ENCODE data around the gene NYNRIN.

NYNRIN gene

GRCh38 chr14:24425704-24426103, 26.9 kb downstream of the NYNRIN start:
- H4K8ac ChIP-seq (ENCODE audit: low read length) = no peak overlapping the region
- no peak overlapping the region for H3K27ac ChIP-seq (ENCODE audit: low read length, poor library complexity, severe bottlenecking)
- H4K91ac ChIP-seq (ENCODE audit: low read length) = no peak overlapping the region

GRCh38 chr14:24426150-24426911, 27.5 kb downstream of the NYNRIN start:
- H3K9me3 ChIP-seq (ENCODE audit: control insufficient read depth, low read length) = no peaks in the 10 kb centered on the region
- H2BK12ac ChIP-seq (ENCODE audit: low read length in 2 of 2) = no peak overlapping the region
- H3K4me2 ChIP-seq (ENCODE audit: low read length, poor library complexity, severe bottlenecking) = no peak overlapping the region
- no peak overlapping the region for H3K23ac ChIP-seq (ENCODE audit: low read length in 2 of 2)
- no peak for DNase-seq
- H3K27me3 ChIP-seq (ENCODE audit: control insufficient read depth in 1 of 2, insufficient read depth in 1 of 2, low read length in 2 of 2) = peaks cover 0 to 5% of the 10 kb centered on the region in 2 experiments
- H3K4ac ChIP-seq (ENCODE audit: low read depth in 1 of 2, low read length in 2 of 2) = no peak overlapping the region
- peaks cover 14% of the 10 kb centered on the region for H3K4me1 ChIP-seq (ENCODE audit: control insufficient read depth, insufficient read depth, low read depth, low read length)
- H2BK5ac ChIP-seq (ENCODE audit: low read depth, low read length, poor library complexity, severe bottlenecking) = no peak overlapping the region
- H3K79me1 ChIP-seq (replicated peaks; ENCODE audit: low read length, poor library complexity, severe bottlenecking) = no peaks in the 10 kb centered on the region
- no peak overlapping the region for H3K27ac ChIP-seq (ENCODE audit: low read length, poor library complexity, severe bottlenecking)
- H4K91ac ChIP-seq (ENCODE audit: low read length) = no peak overlapping the region
- peak overlapping the region; percentile 23 for H3K9ac ChIP-seq (ENCODE audit: low read length)
- no peak overlapping the region for H3K4me3 ChIP-seq (ENCODE audit: insufficient read depth in 1 of 2, low read depth in 1 of 2, low read length in 2 of 2)
- H2BK120ac ChIP-seq (ENCODE audit: low read depth, low read length) = no peak overlapping the region
- H2BK15ac ChIP-seq (ENCODE audit: low read depth, poor library complexity, severe bottlenecking) = no peak overlapping the region
- H3K36me3 ChIP-seq (ENCODE audit: control insufficient read depth in 1 of 2, insufficient read depth in 2 of 2, low read depth in 1 of 2, low read length in 2 of 2) = peaks cover 0 to 5% of the 10 kb centered on the region in 2 experiments
- H3K14ac ChIP-seq (ENCODE audit: low read length in 2 of 2) = no peak overlapping the region
- WGBS = 90% methylated on average over 2 of the region's 2 CpGs
- no peak overlapping the region for H2AFZ ChIP-seq (ENCODE audit: low read depth, low read length)
- no peak overlapping the region for H4K8ac ChIP-seq (ENCODE audit: low read length)
- H3K18ac ChIP-seq (ENCODE audit: low read depth in 1 of 2, low read length in 2 of 2) = no peak overlapping the region
- H2AK5ac ChIP-seq (ENCODE audit: low read length, severe bottlenecking) = no peak overlapping the region

More at GRCh38 chr14:24425704-24426103, 26.9 kb downstream of the NYNRIN start:
- no peaks in the 10 kb centered on the region for H3K79me1 ChIP-seq (replicated peaks; ENCODE audit: low read length, poor library complexity, severe bottlenecking)
- peaks cover 0 to 5% of the 10 kb centered on the region in 2 experiments for H3K36me3 ChIP-seq (ENCODE audit: control insufficient read depth in 1 of 2, insufficient read depth in 2 of 2, low read depth in 1 of 2, low read length in 2 of 2)
- H3K4me1 ChIP-seq (ENCODE audit: control insufficient read depth, insufficient read depth, low read depth, low read length) = peaks cover 10% of the 10 kb centered on the region
- peak overlapping the region; percentile 63 for H3K9ac ChIP-seq (ENCODE audit: low read length)
- peaks cover 0 to 5% of the 10 kb centered on the region in 2 experiments for H3K27me3 ChIP-seq (ENCODE audit: control insufficient read depth in 1 of 2, insufficient read depth in 1 of 2, low read length in 2 of 2)
- no peak overlapping the region for H2BK5ac ChIP-seq (ENCODE audit: low read depth, low read length, poor library complexity, severe bottlenecking)
- no peak overlapping the region for H3K23ac ChIP-seq (ENCODE audit: low read length in 2 of 2)
- no peak overlapping the region for H2BK120ac ChIP-seq (ENCODE audit: low read depth, low read length)
- WGBS = 90% methylated on average over 3 of the region's 3 CpGs
- no peak overlapping the region for H3K18ac ChIP-seq (ENCODE audit: low read depth in 1 of 2, low read length in 2 of 2)
- H2BK15ac ChIP-seq (ENCODE audit: low read depth, poor library complexity, severe bottlenecking) = no peak overlapping the region
- H3K9me3 ChIP-seq (ENCODE audit: control insufficient read depth, low read length) = no peaks in the 10 kb centered on the region
- H3K4me2 ChIP-seq (ENCODE audit: low read length, poor library complexity, severe bottlenecking) = no peak overlapping the region
- no peak overlapping the region for H3K4me3 ChIP-seq (ENCODE audit: insufficient read depth in 1 of 2, low read depth in 1 of 2, low read length in 2 of 2)
- H2AK5ac ChIP-seq (ENCODE audit: low read length, severe bottlenecking) = no peak overlapping the region
- no peak overlapping the region for H2BK12ac ChIP-seq (ENCODE audit: low read length in 2 of 2)
- peak; percentile 52 for DNase-seq
- no peak overlapping the region for H3K4ac ChIP-seq (ENCODE audit: low read depth in 1 of 2, low read length in 2 of 2)
- H2AFZ ChIP-seq (ENCODE audit: low read depth, low read length) = no peak overlapping the region
- H3K14ac ChIP-seq (ENCODE audit: low read length in 2 of 2) = no peak overlapping the region

- H4K8ac ChIP-seq (ENCODE audit: low read length) = no peak overlapping the region
- H3K14ac ChIP-seq (ENCODE audit: low read length in 2 of 2) = no peak overlapping the region
- no peak overlapping the region for H2BK120ac ChIP-seq (ENCODE audit: low read depth, low read length)
- no peak overlapping the region for H3K4ac ChIP-seq (ENCODE audit: low read depth in 1 of 2, low read length in 2 of 2)
- no peaks in the 10 kb centered on the region for H3K79me1 ChIP-seq (replicated peaks; ENCODE audit: low read length, poor library complexity, severe bottlenecking)
- H3K36me3 ChIP-seq (ENCODE audit: control insufficient read depth in 1 of 2, insufficient read depth in 2 of 2, low read depth in 1 of 2, low read length in 2 of 2) = peaks cover 2 to 7% of the 10 kb centered on the region in 2 experiments
- no peak overlapping the region for H3K18ac ChIP-seq (ENCODE audit: low read depth in 1 of 2, low read length in 2 of 2)
- H3K4me3 ChIP-seq (ENCODE audit: insufficient read depth in 1 of 2, low read depth in 1 of 2, low read length in 2 of 2) = no peak overlapping the region
- H2BK12ac ChIP-seq (ENCODE audit: low read length in 2 of 2) = no peak overlapping the region
- no peak overlapping the region for H2AK5ac ChIP-seq (ENCODE audit: low read length, severe bottlenecking)
- no peak for DNase-seq
- H3K9ac ChIP-seq (ENCODE audit: low read length) = no peak overlapping the region
- no peak overlapping the region for H2AFZ ChIP-seq (ENCODE audit: low read depth, low read length)
- no peak overlapping the region for H4K91ac ChIP-seq (ENCODE audit: low read length)
- H2BK5ac ChIP-seq (ENCODE audit: low read depth, low read length, poor library complexity, severe bottlenecking) = no peak overlapping the region
- no peak overlapping the region for H3K27ac ChIP-seq (ENCODE audit: low read length, poor library complexity, severe bottlenecking)
- no peak overlapping the region for H2BK15ac ChIP-seq (ENCODE audit: low read depth, poor library complexity, severe bottlenecking)
- no peak overlapping the region for H3K23ac ChIP-seq (ENCODE audit: low read length in 2 of 2)
- H3K9me3 ChIP-seq (ENCODE audit: control insufficient read depth, low read length) = no peaks in the 10 kb centered on the region
- H3K4me1 ChIP-seq (ENCODE audit: control insufficient read depth, insufficient read depth, low read depth, low read length) = peaks cover 19% of the 10 kb centered on the region
- H3K4me2 ChIP-seq (ENCODE audit: low read length, poor library complexity, severe bottlenecking) = no peak overlapping the region
- peaks cover 0 to 5% of the 10 kb centered on the region in 2 experiments for H3K27me3 ChIP-seq (ENCODE audit: control insufficient read depth in 1 of 2, insufficient read depth in 1 of 2, low read length in 2 of 2)
- 75% methylated on average over 8 of the region's 8 CpGs for WGBS
Measured at GRCh38 chr14:24426912-24427536, 28.2 kb downstream of the NYNRIN start.
